GM23248 (cell line): ENCODE measurements around the gene MAGEA10. TPM values are rescaled to one million over a fixed set of nuclear protein-coding genes. Genes with fewer than 3 reads are reported as not detected.
A peak's percentile ranks its signal among the peaks of the same experiment; 100 is the strongest.
"Not testable (repeated sequence)": the region's sequence is repeated elsewhere in the genome, so short reads cannot be mapped to it uniquely, and the experiment has no call there.

Experiments used
- DNase-seq: peaks from one replicate; pipeline ENCODE4 v3.0.0-alpha.2; 2015
- H2AFZ ChIP-seq: fragments of 200-600 bp; sonication (generic); 2 replicates; pipeline ENCODE4 v1.6.1; 2016; ENCODE audit warnings: antibody characterized with exemption
- H3F3A ChIP-seq: fragments of 200-600 bp; sonication (generic); 2 replicates; pipeline ENCODE4 v1.6.1; 2016; ENCODE audit warnings: mild to moderate bottlenecking, antibody characterized with exemption, mixed run types; ENCODE audit not compliant: insufficient read depth
- H3K27ac ChIP-seq: fragments of 200-600 bp; sonication (generic); 2 replicates; pipeline ENCODE4 v1.5.1; 2016; ENCODE audit warnings: mild to moderate bottlenecking
- H3K27me3 ChIP-seq: fragments of 200-600 bp; sonication (generic); replicated peaks from 2 replicates; pipeline ENCODE4 v1.6.1; 2016; ENCODE audit warnings: mild to moderate bottlenecking; ENCODE audit not compliant: insufficient read depth
- H3K36me3 ChIP-seq: fragments of 200-600 bp; sonication (generic); 2 replicates; pipeline ENCODE4 v1.6.1; 2016; ENCODE audit warnings: low read depth, mild to moderate bottlenecking
- H3K4me1 ChIP-seq: fragments of 200-600 bp; sonication (generic); 2 replicates; pipeline ENCODE4 v1.6.1; 2016; ENCODE audit warnings: mild to moderate bottlenecking; ENCODE audit not compliant: insufficient read depth
- H3K4me2 ChIP-seq: fragments of 200-600 bp; sonication (generic); one replicate; pipeline ENCODE4 v1.6.1; 2016; ENCODE audit warnings: mild to moderate bottlenecking; ENCODE audit not compliant: unreplicated experiment
- H3K4me3 ChIP-seq: fragments of 200-600 bp; sonication (generic); 2 replicates; pipeline ENCODE4 v1.5.1; 2016; ENCODE audit warnings: mild to moderate bottlenecking
- H3K79me2 ChIP-seq: fragments of 200-600 bp; sonication (generic); 2 replicates; pipeline ENCODE4 v1.6.1; 2016; ENCODE audit warnings: mild to moderate bottlenecking; ENCODE audit not compliant: insufficient read depth
- H3K9ac ChIP-seq: fragments of 200-600 bp; sonication (generic); 2 replicates; pipeline ENCODE4 v1.6.1; 2016; ENCODE audit warnings: mild to moderate bottlenecking
- H3K9me2 ChIP-seq: fragments of 200-600 bp; sonication (generic); 2 replicates; pipeline ENCODE4 v1.6.1; 2016; ENCODE audit warnings: mixed run types, mild to moderate bottlenecking, moderate library complexity; ENCODE audit not compliant: insufficient read depth
- H3K9me3 ChIP-seq: fragments of 200-600 bp; sonication (generic); one replicate; pipeline ENCODE4 v1.6.1; 2017; ENCODE audit warnings: low read depth
- H4K20me1 ChIP-seq: fragments of 200-600 bp; sonication (generic); 2 replicates; pipeline ENCODE4 v1.6.0; 2016; ENCODE audit not compliant: insufficient read depth
- EZH2 ChIP-seq: fragments of 200-600 bp; sonication (generic); IDR thresholded peaks from 2 replicates; pipeline ENCODE4 v1.6.1; 2018; ENCODE audit warnings: antibody characterized with exemption, mild to moderate bottlenecking; ENCODE audit not compliant: insufficient read depth, poor library complexity, severe bottlenecking
- EZH2phosphoT487 ChIP-seq: fragments of 200-600 bp; sonication (generic); IDR thresholded peaks from 2 replicates; pipeline ENCODE4 v1.6.1; 2018; ENCODE audit warnings: antibody characterized with exemption, moderate library complexity, mild to moderate bottlenecking, low read depth; ENCODE audit not compliant: insufficient read depth
- WGBS, 2 experiments: methylation state at CpG; one replicate each; pipeline ENCODE4 v1.1.6; 2015 to 2017; ENCODE audit warnings: low lambda C conversion rate in 2 of 2, low coverage in 1 of 2; ENCODE audit errors: missing lambda C conversion rate in 2 of 2; 5-methylcytosine and 5-hydroxymethylcytosine counted together
- in situ Hi-C: fragments of 300-500 bp; cut with MboI; formaldehyde crosslinking; loops from 2 replicates; pipeline ENCODE4 v1.15.0; 2020
- polyA plus RNA-seq: library from polyadenylated mRNA; unstranded; fragments of >200 nt; fragmentation: Nextera tagmentation; extraction: Ambion mirVana; gene quantifications from 2 replicates; pipeline ENCODE4 v1.2.1, GENCODE V29; 2016
- total RNA-seq: library from RNA; depleted of rRNA; stranded (reverse); fragments of >200 nt; shearing (Covaris generic); gene quantifications from 2 replicates; pipeline ENCODE4 v1.2.3, GENCODE V29; 2014

Gene MAGEA10
- total and polyA plus RNA-seq, 2 experiments from 2014 or later: not detected

DNA sequence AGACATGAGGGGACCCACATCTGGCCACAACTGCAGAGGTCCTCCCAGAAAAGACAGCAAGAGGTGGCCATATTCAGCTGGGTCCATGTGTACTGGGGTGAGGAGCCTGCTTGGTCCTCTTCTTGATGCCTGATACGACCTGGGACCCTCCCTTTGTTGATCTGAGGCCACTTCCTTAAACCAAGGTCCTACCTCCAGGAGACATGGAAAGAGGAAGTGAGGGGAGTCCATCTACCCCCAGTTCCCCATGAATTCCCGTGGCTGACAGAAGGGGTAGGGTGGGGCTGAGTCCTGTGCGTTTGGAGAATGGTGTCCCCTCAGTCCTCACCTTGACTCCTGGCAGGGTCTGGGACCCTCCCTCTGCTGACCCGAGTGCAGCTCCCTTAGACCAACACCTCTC is 2.1 kb downstream of the MAGEA10 start:
- no peak for DNase-seq
- no peak overlapping the region for H2AFZ ChIP-seq
- 31 to 38% methylated on average over 3 to 4 of the region's 4 CpGs for WGBS, 2 experiments
- TF ChIP-seq EZH2phosphoT487: no peak
- no peak for TF ChIP-seq EZH2
- H3K79me2 ChIP-seq: no peaks in the 10 kb centered on the region
- no peaks in the 10 kb centered on the region for H3K36me3 ChIP-seq
- no peaks in the 10 kb centered on the region for H4K20me1 ChIP-seq
- H3K9me2 ChIP-seq: no peaks in the 10 kb centered on the region
- H3K4me2 ChIP-seq: no peak overlapping the region
- no peak overlapping the region for H3K9ac ChIP-seq
- in situ Hi-C loops: no loop called here
- no peaks in the 10 kb centered on the region for H3K9me3 ChIP-seq
- H3K4me3 ChIP-seq: no peak overlapping the region
- H3K27ac ChIP-seq: no peak overlapping the region
- no peaks in the 10 kb centered on the region for H3K4me1 ChIP-seq
- H3K27me3 ChIP-seq: no peaks in the 10 kb centered on the region
- H3F3A ChIP-seq: no peaks in the 10 kb centered on the region

DNA sequence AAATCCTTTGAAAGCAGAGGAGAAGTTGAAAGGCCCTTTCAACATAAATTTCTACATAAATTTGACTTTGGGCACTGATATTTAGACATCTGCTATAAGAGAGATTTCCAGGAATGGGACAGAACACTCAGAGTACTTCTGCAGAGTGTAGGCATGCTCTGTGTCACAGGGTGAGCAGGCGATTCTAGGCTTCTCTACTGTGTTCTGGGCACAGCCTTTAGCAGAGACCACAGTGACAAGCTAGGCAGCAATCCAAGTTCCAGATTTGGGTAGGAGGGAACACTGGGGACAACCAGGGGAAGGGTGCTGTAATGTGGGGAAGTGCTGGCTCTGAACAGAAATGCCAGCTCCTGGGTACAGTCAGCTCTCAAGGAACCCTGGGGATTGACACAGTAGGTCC is 6.9 kb downstream of the MAGEA10 start:
- DNase-seq: no peak
- Histone ChIP-seq H3K4me3 (no peak overlapping the region), H3K9ac (no peak overlapping the region), H3F3A (no peaks in the 10 kb centered on the region), H3K4me2 (no peak overlapping the region), H3K9me3 (no peaks in the 10 kb centered on the region), H2AFZ (no peak overlapping the region), H3K27ac (no peak overlapping the region), H3K79me2 (no peaks in the 10 kb centered on the region), H3K27me3 (no peaks in the 10 kb centered on the region), H3K4me1 (no peaks in the 10 kb centered on the region), H4K20me1 (no peaks in the 10 kb centered on the region), H3K9me2 (no peaks in the 10 kb centered on the region), H3K36me3 (no peaks in the 10 kb centered on the region)
- no peak for TF ChIP-seq EZH2phosphoT487
- TF ChIP-seq EZH2: no peak
- WGBS, 2 experiments: 38 to 63% methylated on average over 1 of the region's 1 CpG
- in situ Hi-C loops: no loop called here

DNA sequence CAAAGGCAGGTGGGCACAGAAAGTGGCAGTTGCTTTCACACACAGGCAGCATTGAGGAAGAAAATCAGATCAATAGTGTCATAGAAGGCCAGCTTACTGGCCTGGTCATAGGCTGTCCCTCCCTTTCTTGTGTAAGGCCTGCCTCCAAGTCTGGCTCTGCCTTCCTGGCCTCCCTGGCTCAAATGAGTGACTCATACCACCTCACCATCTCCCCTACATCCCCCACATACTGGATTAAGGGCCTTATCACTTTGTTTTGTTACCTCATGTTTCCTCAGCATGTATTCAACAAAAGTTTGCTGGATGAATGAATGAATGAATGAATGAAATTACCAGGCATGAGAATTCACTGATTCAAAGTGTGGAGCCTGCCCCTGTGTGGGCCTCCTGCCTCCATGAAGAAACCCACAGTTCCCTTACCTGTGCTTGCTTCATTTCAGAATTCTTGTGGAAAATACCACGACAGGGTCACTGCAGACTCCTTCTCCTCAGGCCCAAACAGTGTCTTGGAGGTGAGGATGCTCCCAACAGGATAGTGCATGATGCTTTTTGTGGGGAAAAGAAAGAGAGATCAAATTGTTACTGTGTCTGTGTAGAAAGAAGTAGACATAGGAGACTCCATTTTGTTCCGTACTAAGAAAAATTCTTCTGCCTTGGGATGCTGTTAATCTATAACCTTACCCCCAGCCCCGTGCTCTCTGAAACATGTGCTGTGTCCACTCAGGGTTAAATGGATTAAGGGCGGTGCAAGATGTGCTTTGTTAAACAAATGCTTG is 9.1 kb downstream of the MAGEA10 start:
- H3K36me3 ChIP-seq, H2AFZ ChIP-seq, H3K79me2 ChIP-seq, H3K9ac ChIP-seq, H4K20me1 ChIP-seq, H3K4me3 ChIP-seq, H3K9me2 ChIP-seq, H3F3A ChIP-seq, H3K27ac ChIP-seq, in situ Hi-C loops, H3K4me2 ChIP-seq, H3K4me1 ChIP-seq, H3K9me3 ChIP-seq, H3K27me3 ChIP-seq: not testable (repeated sequence)
- WGBS, 2 experiments: 70 to 84% methylated on average over 4 of the region's 4 CpGs
- DNase-seq: peak; percentile 14

DNA sequence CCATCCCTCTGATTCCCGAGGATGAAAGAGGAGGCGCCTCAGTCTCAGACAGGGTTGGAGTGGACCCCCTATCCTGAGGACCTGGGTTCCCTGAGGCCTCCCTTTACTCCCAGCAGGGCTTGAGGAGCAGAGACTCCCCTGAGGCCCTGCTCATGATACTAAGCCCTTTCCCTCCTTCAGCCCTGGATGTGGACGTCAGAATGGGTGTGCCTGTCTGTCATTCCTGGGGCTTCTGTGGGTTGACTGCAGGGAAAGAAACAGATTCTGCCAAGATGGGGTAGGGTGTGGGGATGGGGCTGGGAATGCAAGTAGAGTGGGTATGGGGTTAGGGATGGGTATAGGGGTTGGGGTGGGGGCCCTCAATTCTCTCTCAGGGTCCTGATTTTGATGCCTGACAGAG is 21.1 kb downstream of the MAGEA10 start:
- Histone ChIP-seq H3K4me2 (no peak overlapping the region), H3K27ac (no peak overlapping the region), H3K36me3 (no peaks in the 10 kb centered on the region), H3K9ac (no peak overlapping the region), H3K9me3 (no peaks in the 10 kb centered on the region), H3F3A (no peaks in the 10 kb centered on the region), H3K9me2 (no peaks in the 10 kb centered on the region), H3K4me3 (no peak overlapping the region), H4K20me1 (no peaks in the 10 kb centered on the region), H3K27me3 (no peaks in the 10 kb centered on the region), H2AFZ (no peak overlapping the region), H3K4me1 (no peaks in the 10 kb centered on the region), H3K79me2 (no peaks in the 10 kb centered on the region)
- in situ Hi-C loops: no loop called here
- TF ChIP-seq EZH2 (no peak), EZH2phosphoT487 (no peak)
- WGBS, 2 experiments: 0 to 30% methylated on average over 1 to 2 of the region's 3 CpGs
- no peak for DNase-seq

DNA sequence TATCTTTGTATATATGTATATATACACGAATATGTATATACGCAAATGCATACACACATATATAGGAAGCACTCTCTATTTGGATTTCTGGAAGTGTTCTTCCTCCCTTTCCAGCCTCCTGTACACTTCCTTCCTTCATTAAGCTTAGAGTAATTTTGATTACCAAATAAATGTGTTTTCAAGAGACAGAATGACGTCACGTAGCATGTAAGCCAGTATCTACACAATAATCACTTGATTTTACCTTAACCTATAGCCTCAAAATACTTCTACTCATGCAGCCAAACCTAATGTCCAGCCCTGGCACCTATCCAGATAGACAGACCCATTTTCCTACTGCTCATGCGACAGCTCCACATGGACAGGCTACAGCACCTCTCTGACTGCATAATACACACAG is 29.9 kb downstream of the MAGEA10 start:
- no peak overlapping the region for H2AFZ ChIP-seq
- in situ Hi-C loops: no loop called here
- no peak for TF ChIP-seq EZH2phosphoT487
- TF ChIP-seq EZH2: no peak

More for the DNA sequence above, 29.9 kb downstream of the MAGEA10 start:
- Histone ChIP-seq H3K9me2 (no peaks in the 10 kb centered on the region), H3K9ac (no peak overlapping the region), H3K9me3 (no peaks in the 10 kb centered on the region), H3F3A (no peaks in the 10 kb centered on the region), H4K20me1 (no peaks in the 10 kb centered on the region), H3K4me3 (no peak overlapping the region), H3K4me2 (no peak overlapping the region), H3K4me1 (no peaks in the 10 kb centered on the region), H3K79me2 (no peaks in the 10 kb centered on the region), H3K27me3 (no peaks in the 10 kb centered on the region), H3K27ac (no peak overlapping the region), H3K36me3 (no peaks in the 10 kb centered on the region)
- no peak for DNase-seq
- 66 to 85% methylated on average over 5 of the region's 5 CpGs for WGBS, 2 experiments
